GM21576 (cell line): ENCODE data around the gene UBE2G1.
A peak's percentile ranks its signal among the peaks of the same experiment; 100 is the strongest.

Experiments used
- ATAC-seq: cut with Tn5 transposase; IDR thresholded peaks from one replicate; pipeline ENCODE4 v1.9.1; 2021; ENCODE audit warnings: mild to moderate bottlenecking, moderate library complexity; ENCODE audit not compliant: unreplicated experiment

Gene UBE2G1

GRCh38 chr17:4309897-4310296, 56.6 kb downstream of the UBE2G1 start:
- no peak for ATAC-seq

DNA sequence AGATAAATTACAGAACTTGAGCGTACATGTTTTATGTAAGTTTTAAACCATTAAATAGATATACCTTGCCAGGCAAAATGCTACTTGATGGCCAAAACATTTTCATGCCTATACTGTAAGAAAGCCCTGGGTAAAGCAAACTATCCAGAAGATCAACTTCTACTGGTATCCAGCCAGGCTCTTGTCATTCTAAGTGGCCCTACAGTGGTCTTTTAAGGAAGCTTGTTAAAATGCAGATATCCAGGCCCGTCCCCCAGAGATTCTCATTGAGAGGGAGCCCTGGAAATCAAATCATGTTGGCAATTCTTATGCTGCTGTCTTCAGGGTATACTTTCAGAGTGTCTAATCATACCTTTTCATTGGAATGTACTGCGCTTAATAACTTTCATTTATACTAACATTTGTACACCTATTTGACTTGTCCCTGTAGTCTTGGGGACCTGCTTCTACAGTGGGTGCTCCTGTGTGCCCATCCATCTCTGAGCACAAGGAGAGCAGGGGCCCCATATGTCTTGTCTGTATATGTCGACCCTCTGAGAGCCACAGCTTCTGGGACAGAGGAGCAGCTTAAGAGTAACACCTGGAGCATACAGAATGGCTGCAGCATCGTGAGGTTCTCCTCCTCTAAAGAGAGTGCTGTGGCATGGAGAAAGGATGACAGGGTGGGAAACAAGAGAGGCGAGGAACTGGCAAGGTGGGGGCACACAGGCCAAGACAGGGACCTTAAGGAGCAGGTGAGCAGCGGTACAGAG, 59.1 kb downstream of the UBE2G1 start:
- no peak for ATAC-seq

DNA sequence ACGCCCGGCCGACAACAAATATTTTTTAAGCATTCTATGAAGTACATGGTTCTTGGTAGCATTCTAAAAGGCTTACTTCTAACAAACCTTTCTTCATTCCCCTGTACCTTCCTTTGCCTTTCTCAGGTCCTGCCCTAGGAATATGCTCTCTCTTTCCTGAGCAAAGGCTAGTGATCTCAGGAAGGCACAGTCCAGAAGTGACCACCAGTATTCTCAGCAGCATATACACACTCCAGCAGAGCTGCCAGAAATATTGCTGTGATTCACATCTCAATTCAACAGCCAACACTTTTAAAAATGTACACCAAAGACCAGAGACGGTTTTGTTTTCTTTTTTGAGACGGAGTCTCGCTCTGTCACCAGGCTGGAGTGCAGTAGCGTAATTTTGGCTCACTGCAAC, 61.3 kb downstream of the UBE2G1 start:
- no peak for ATAC-seq

- no peak for ATAC-seq
Observed at GRCh38 chr17:4304417-4305027, 62.0 kb downstream of the UBE2G1 start.

DNA sequence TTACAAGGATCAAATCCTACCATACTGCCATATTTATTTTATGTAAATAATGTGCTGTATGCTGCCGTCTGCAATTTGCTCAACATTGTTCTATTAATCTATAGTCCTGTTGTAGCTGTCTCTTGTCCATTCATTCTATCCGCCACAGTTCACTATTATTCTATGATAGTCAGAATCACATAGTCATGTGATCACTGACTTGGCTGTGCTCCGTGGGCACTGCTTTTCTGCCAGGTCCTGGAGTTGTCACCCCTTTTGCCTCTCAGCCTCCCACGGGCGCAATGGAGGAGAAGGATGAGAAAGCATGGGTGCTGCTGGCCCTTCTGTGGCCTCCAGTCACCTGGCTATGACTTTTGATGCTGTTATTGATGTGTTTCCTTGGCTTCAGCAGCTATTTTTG, 65.4 kb downstream of the UBE2G1 start:
- ATAC-seq = no peak

DNA sequence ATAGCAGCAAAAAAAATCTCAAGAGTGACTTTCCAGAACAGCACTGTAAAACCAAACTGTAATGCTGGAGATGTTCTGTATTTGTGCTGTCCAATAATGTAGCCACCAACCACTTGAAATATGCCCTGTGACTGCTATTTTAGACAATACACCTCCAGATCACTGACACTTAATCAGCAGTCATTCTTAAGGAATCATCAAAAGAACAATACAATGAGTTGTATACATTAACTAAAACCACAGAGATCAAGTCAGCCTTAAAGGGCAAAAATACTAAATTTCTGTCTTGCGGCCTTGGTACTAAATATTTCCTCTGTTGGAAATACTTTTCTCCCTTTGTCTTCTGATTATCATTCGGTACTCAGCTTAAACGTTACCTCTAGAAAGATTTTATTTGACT, 69.1 kb downstream of the UBE2G1 start:
- ATAC-seq = no peak

- no peak for ATAC-seq
Observed at GRCh38 chr17:4295686-4296085, 70.8 kb downstream of the UBE2G1 start.

DNA sequence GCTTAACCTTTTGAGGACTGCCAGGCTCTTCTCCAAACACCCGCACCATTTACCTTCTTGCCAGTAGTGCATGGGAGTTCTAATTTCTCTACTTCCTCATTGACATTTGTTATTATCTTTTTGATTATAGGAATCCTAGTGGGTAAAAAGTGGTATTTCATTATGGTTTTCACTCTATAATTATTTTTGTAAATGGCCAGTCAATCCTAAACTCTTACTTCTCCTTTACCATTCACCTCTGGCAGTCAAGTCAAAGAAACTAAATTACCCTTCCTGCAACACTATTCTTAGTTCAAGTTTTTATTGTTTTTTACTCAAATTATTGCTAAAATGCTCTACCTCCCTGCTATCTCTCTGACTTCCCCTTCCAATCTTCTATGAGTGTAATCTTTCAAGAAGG, 72.9 kb downstream of the UBE2G1 start:
- ATAC-seq = no peak

DNA sequence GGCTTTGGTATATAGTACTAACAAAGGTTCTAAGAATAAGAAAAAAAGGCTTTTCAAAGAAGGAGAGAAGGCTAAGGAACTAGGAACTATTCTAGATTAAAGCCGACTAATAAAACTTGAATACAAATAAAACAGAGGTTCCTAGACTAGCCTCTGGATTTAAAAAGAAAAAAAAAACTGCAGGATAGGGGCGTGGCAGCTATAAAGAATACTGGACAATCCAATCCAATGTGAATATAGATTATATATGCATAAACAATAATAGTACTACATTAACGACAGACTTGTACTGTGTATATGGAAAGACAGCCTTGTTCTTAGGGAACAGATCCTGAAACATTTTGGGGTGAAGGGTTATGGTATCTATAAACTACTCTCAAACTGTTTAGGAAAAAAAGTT, 78.8 kb downstream of the UBE2G1 start:
- no peak for ATAC-seq

- no peak for ATAC-seq
Observed at GRCh38 chr17:4276514-4276913, 90.0 kb downstream of the UBE2G1 start.

DNA sequence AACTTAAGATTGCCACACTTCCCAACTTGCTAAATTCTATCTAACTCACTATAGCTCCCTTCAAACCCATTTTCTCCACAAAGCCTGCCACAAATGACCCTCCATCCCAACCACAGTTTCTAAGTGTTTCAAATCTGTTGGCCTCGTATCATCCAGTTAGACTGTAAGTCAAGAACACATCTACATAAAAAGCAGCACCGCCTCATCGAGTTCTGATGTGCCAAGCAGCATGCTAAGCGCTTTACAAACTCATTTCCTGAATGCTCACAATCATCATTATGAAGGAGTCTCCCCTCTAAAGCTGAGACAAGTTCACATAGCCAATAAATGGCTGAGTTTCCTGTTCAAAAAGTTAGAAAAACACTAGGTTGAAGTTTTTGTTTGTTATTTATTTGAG, 93.5 kb downstream of the UBE2G1 start:
- ATAC-seq = no peak

DNA sequence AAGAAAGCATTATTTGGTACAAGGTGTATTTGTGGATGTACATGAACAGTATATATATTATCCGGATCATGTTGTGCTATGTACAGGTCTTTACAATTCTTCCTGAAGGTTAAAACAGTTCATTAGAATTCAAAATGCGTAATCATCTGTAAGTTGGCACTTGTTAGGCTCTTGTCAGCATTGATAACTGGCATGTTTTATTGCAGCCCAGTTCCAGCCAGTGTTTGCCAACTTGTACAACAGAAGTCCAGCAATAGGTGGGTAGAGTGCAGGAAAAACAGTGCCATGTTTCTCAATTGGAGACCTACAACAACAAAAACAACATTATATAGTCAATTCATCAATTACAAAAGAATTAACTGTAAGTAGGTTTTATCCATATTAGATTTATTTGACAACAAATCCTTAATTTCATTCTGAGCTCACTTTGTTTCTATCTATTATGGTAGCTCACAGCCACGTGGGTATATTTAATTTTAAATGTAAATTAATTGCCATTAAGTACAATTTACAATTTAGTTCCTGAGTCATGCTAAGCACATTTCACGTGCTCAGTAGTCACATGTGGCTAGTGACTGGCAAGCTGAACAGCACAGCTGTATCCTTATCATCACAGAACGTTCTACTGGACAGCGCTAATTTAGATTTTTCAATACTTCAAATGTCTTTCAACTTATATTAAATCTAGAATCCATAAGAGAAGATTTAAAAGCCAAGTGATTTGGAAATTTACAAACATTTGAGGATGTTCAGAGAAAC, 94.1 kb downstream of the UBE2G1 start:
- ATAC-seq = no peak

DNA sequence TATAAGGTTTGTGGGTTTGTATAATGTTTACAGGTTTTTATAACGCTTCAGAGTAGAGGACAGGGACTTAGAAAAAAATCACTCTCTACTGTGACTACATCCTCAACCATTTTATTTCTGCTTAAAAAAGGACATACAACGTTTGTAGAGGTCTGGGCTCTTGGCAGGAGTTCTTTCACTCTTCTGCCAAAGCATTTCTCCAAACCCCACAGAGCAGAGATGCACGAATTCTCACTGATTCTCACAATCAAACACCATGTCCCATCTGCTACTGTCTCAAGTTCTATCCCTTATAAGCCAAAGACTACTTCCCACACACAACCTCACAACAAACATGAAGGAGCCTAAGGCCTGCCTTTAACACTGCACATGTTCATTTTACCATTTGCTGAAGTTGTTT, 95.7 kb downstream of the UBE2G1 start:
- no peak for ATAC-seq

DNA sequence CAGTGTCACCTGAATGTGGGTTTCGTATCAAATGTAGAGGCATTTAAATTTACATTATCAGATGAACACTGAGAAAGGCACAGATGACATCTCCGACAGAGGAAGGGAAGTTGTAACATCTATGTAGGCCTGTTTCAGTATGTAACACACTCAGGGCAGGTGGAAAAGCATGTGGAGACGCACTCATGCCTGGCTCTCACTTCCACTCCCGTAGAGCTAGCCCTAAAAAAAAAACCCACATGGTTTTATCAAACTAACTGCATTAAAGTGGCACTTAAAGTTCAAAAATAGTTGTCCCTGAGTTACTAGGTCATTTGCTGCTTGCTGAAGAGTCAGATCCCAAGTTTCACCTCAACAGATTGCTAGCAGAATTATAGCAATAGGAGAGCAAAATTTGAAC, 96.6 kb downstream of the UBE2G1 start:
- no peak for ATAC-seq

DNA sequence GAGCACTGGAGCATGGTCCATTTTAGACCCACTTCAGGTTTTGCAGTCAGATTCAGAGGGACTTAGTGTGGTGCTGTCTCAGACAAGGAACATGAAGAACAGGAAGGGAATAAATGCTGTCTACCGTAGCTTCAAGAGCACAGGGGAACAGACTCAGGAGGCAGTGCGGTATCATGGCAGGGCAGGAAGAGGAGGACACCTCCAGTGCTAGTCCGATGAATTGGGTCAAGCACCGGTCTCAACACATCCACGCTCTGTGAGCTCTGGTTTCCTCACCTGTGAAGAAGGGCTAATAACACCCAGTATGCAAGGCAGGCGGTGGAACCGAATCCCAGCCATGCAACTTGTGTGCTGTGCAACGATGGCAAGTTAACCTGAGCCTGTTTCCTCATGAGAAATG, 99.1 kb downstream of the UBE2G1 start:
- ATAC-seq = no peak

- ATAC-seq = no peak
Observed at GRCh38 chr17:4266550-4266949, 99.9 kb downstream of the UBE2G1 start.

DNA sequence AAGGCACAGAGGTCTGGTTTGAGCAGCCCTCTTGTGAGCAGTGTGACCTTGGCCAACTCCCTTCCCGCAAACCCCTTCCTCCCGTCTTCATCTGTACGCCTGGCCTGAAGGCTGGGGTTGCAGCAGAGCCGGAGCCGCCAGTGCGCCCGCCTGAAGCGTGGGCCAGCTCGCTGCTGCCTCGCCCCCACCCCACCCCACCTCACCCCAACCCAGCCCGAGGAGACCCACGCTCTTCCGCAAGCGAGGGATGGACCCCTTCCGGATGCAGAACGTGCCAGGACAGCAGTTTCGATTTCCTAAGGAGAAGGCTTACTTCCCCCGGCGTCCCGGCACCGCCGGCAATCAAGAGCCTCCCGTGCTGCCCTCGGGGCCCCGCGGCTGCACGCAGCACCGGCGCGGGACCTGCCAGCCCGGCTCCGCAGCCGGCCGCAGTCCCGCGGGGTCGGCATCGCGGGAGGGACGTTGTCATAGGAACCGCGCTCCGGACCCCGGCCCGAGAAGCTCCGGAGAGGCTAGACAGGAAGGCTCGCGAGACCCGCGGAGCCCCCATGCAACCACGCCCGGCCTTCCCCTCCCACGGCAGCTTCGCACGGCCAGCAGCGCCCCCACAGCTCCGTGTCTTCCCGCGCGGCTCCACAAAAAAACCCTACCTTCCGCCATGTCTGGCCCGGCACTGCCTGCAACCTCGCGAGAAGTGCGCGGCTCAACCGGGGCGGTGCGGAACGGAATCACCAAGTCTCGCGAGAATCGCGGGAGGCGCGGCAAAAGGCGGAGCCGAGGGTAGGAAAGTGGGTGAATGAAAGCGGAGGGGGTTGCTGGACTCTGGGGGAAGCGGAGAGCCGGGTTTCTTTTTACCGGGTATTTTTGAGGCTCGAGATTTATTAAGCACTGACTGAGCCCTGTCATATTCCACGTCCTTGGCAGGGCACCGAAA, 102.9 kb downstream of the UBE2G1 start, which contains the start of gene ANKFY1:
Gene ANKFY1 (minus strand): TSS at position 698 of the 934 bp plus-strand sequence. CDS start 38 bp downstream, at position 660.
- peak; percentile 80 for ATAC-seq

- no peak for ATAC-seq
Observed at GRCh38 chr17:4262703-4263102, 103.8 kb downstream of the UBE2G1 start.

DNA sequence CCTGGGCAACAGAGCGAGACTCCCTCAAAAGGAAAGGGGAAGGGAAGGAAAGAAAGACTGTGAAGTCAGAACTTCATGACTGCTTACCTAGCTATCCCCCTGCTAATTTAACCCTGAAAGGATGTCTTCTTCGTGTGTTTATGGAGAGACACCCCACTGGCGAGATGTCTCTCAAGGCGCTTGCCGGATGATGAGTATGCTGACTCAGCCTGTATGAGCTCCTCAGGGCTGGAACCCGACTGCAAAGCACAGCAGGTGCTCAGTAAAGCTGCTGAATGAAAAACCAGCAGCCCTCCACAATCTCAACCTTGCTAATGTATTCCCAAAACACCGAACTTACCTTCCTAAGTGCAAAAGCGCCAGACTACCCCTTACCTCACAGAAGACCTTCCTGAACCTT, 105.0 kb downstream of the UBE2G1 start:
- no peak for ATAC-seq

DNA sequence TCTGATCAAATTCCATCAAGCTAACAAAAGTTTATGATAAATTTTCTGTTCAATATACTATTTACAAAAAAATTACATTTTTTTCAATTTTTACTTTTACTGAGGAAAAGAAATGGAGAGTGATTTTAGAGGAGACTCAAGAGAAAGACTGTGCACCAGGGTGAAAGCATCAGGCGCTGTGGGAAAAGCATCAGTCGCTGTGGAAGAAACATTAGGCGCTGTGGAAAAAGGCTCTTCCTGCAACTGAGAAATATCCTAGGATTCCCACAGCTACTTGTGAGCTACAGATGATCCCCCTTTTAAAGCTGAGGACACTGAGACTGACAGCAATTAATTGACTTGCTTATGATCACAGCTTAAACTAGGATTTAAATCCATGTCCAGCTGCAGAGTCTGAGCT, 107.6 kb downstream of the UBE2G1 start:
- ATAC-seq = no peak

DNA sequence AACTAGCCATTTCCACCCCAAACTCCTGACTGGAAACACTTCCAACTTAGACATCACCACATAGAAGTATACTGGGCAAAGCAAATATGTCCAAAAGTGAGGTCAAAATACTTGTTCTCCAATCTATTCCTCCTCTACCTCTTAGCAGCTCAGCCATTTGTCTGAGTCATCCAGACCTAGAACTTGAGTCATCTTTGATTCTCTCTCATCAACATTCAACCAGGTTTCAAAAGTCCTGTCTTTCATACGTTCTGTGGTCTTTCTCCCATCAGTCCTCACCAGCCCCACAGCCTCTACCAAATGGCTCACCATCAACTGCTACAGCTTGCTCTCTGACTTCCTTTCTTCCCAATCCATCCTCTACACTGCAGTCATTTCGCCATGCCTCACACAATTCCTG, 109.5 kb downstream of the UBE2G1 start:
- no peak for ATAC-seq
